Keratinocyte (primary cell): ENCODE measurements around the gene C11orf97. TPM values are rescaled to one million over a fixed set of nuclear protein-coding genes. Genes with fewer than 3 reads are reported as not detected.
A peak's percentile ranks its signal among the peaks of the same experiment; 100 is the strongest.

Source experiments
- DNase-seq: peaks from one replicate; pipeline ENCODE4 v3.0.0-alpha.2; 2011; ENCODE audit warnings: low read depth, missing footprints, low spot score
- FAIRE-seq: peaks from 2 replicates; lab custom pipeline; 2011; peaks lifted over from hg19 to GRCh38; lab: Jason Lieb, UNC
- H2AFZ ChIP-seq: 2 replicates; pipeline ENCODE4 v1.6.0; 2012; ENCODE audit warnings: low read length, control low read depth, inconsistent platforms; ENCODE audit not compliant: control insufficient read depth
- H3K27ac ChIP-seq: 2 replicates; pipeline ENCODE4 v1.5.1; 2011; ENCODE audit warnings: low read length; ENCODE audit not compliant: control insufficient read depth, insufficient read depth
- H3K27me3 ChIP-seq: 3 replicates; pipeline ENCODE4 v1.6.0; 2011; ENCODE audit warnings: low read length; ENCODE audit not compliant: control insufficient read depth, insufficient read depth; ENCODE audit errors: extremely low read depth
- H3K36me3 ChIP-seq, 2 experiments: 2 replicates in 1 of 2; 3 replicates in 1 of 2; pipeline ENCODE4 v1.5.1; 2011; ENCODE audit warnings: low read length in 2 of 2, mild to moderate bottlenecking in 1 of 2; ENCODE audit not compliant: control insufficient read depth in 2 of 2, insufficient read depth in 2 of 2; ENCODE audit errors: extremely low read depth in 1 of 2
- H3K4me1 ChIP-seq: 3 replicates; pipeline ENCODE4 v1.5.1; 2011; ENCODE audit warnings: low read length; ENCODE audit not compliant: control insufficient read depth, insufficient read depth; ENCODE audit errors: extremely low read depth
- H3K4me2 ChIP-seq: 3 replicates; pipeline ENCODE4 v1.6.0; 2011; ENCODE audit warnings: low read depth, low read length; ENCODE audit not compliant: control insufficient read depth, insufficient read depth; ENCODE audit errors: extremely low read depth
- H3K4me3 ChIP-seq, 3 experiments: fragments of 200-600 bp in 1 of 3; sonication (generic) in 1 of 3; 2 replicates in 2 of 3; 3 replicates in 1 of 3; pipeline ENCODE4 v1.5.1; 2011 to 2016; ENCODE audit warnings: low read length in 3 of 3, mild to moderate bottlenecking in 3 of 3, control low read depth in 2 of 3, inconsistent platforms in 1 of 3, low read depth in 1 of 3, mixed read lengths in 1 of 3, mixed run types in 1 of 3, moderate library complexity in 1 of 3; ENCODE audit not compliant: control insufficient read depth in 2 of 3, insufficient read depth in 2 of 3; ENCODE audit errors: extremely low read depth in 1 of 3
- H3K79me2 ChIP-seq: 2 replicates; pipeline ENCODE4 v1.6.0; 2012; ENCODE audit warnings: low read length; ENCODE audit not compliant: control insufficient read depth, insufficient read depth
- H3K9ac ChIP-seq: 3 replicates; pipeline ENCODE4 v1.6.0; 2011; ENCODE audit warnings: low read length; ENCODE audit not compliant: control insufficient read depth, insufficient read depth; ENCODE audit errors: extremely low read depth
- H3K9me1 ChIP-seq: 3 replicates; pipeline ENCODE4 v1.6.0; 2011; ENCODE audit warnings: low read length; ENCODE audit not compliant: control insufficient read depth, insufficient read depth; ENCODE audit errors: extremely low read depth
- H3K9me3 ChIP-seq: 2 replicates; pipeline ENCODE4 v1.5.1; 2012; ENCODE audit warnings: low read depth, low read length; ENCODE audit not compliant: control insufficient read depth
- H4K20me1 ChIP-seq: 3 replicates; pipeline ENCODE4 v1.6.0; 2011; ENCODE audit warnings: low read length; ENCODE audit not compliant: control insufficient read depth, insufficient read depth; ENCODE audit errors: extremely low read depth
- EZH2 ChIP-seq: IDR thresholded peaks from one replicate; pipeline ENCODE4 v1.6.1; 2012; ENCODE audit warnings: inconsistent platforms, mild to moderate bottlenecking, low read length, moderate library complexity
- dilution Hi-C: fragments of 300-500 bp; cut with MboI; formaldehyde crosslinking; loops from one replicate; pipeline ENCODE4 v1.7.0; 2020; ENCODE audit warnings: low sequenced_read_pairs; ENCODE audit not compliant: extremely low pct_ligation_motif_present
- polyA plus RNA-seq, 5 experiments: library from polyadenylated mRNA; depleted of rRNA in 3 of 5; stranded (reverse) in 3 of 5; stranded (forward) in 1 of 5; unstranded in 1 of 5; fragments of >200 nt; gene quantifications; 1 replicate in 1 of 5; 2 replicates in 3 of 5; 3 replicates in 1 of 5; pipeline versions ENCODE4 v1.2.1 to v1.2.3, GENCODE V29; 2011 to 2012; ENCODE audit warnings: missing spikeins in 2 of 5, low read depth in 1 of 5, low replicate concordance in 1 of 5
- TF ChIP-seq, protein P1 (sequence below), 3 experiments: IDR thresholded peaks in 1 of 3; conservative IDR thresholded peaks in 1 of 3; optimal IDR thresholded peaks in 1 of 3; 2 replicates in 2 of 3; 3 replicates in 1 of 3; pipeline versions ENCODE3 to v1.5.1; 2011; ENCODE audit warnings: low read length in 3 of 3, mild to moderate bottlenecking in 3 of 3, moderate library complexity in 2 of 3, control low read depth in 1 of 3, inconsistent platforms in 1 of 3; ENCODE audit not compliant: insufficient read depth in 2 of 3; ENCODE audit errors: extremely low read depth in 1 of 3

C11orf97 gene
- polyA plus RNA-seq, 1 donor (not counting 4 experiments of a cell fraction or from before 2014, with no cell fraction given) = not detected

DNA sequence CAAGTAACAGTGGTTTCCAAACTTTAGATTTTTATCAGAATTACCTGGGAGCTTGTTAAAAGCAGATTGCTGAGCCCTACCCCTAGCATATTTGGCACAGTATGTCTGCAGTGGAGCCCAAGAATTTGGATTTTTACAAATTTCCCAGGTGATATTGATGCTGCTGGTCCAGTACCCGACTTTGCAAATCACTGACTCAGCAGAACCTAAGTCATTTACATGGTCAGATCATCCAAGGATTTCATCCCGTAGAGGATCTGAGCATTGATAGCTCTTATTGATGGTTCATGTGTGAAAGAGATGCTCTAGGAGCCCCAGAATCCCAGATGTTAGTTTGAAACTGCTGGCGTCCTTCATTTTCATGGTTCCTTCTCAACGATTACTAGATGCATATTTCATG, 6.0 kb downstream of the C11orf97 start:
- no peaks in the 10 kb centered on the region for H3K9me3 ChIP-seq
- no peak for TF ChIP-seq EZH2
- TF ChIP-seq, protein P1, sequence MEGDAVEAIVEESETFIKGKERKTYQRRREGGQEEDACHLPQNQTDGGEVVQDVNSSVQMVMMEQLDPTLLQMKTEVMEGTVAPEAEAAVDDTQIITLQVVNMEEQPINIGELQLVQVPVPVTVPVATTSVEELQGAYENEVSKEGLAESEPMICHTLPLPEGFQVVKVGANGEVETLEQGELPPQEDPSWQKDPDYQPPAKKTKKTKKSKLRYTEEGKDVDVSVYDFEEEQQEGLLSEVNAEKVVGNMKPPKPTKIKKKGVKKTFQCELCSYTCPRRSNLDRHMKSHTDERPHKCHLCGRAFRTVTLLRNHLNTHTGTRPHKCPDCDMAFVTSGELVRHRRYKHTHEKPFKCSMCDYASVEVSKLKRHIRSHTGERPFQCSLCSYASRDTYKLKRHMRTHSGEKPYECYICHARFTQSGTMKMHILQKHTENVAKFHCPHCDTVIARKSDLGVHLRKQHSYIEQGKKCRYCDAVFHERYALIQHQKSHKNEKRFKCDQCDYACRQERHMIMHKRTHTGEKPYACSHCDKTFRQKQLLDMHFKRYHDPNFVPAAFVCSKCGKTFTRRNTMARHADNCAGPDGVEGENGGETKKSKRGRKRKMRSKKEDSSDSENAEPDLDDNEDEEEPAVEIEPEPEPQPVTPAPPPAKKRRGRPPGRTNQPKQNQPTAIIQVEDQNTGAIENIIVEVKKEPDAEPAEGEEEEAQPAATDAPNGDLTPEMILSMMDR (optimal IDR thresholded peaks at IDR 0.05 in 1 of 3, IDR thresholded peaks at IDR 0.05 in 1 of 3, conservative IDR thresholded peaks at IDR 0.05 in 1 of 3; ENCODE audit: extremely low read depth in 1 of 3, insufficient read depth in 2 of 3, low read length in 3 of 3) = no peak
- no peaks in the 10 kb centered on the region for H3K36me3 ChIP-seq
- H3K4me2 ChIP-seq = no peak overlapping the region
- dilution Hi-C loops = no loop called here
- DNase-seq (no peak), FAIRE-seq (no peak)
- H3K4me3 ChIP-seq = no peak overlapping the region
- H3K9me1 ChIP-seq = no peaks in the 10 kb centered on the region
- no peaks in the 10 kb centered on the region for H3K79me2 ChIP-seq
- no peak overlapping the region for H3K27ac ChIP-seq
- H3K9ac ChIP-seq = no peak overlapping the region
- no peaks in the 10 kb centered on the region for H3K27me3 ChIP-seq
- no peak overlapping the region for H2AFZ ChIP-seq
- H4K20me1 ChIP-seq = no peaks in the 10 kb centered on the region
- H3K4me1 ChIP-seq = peaks cover 3% of the 10 kb centered on the region

DNA sequence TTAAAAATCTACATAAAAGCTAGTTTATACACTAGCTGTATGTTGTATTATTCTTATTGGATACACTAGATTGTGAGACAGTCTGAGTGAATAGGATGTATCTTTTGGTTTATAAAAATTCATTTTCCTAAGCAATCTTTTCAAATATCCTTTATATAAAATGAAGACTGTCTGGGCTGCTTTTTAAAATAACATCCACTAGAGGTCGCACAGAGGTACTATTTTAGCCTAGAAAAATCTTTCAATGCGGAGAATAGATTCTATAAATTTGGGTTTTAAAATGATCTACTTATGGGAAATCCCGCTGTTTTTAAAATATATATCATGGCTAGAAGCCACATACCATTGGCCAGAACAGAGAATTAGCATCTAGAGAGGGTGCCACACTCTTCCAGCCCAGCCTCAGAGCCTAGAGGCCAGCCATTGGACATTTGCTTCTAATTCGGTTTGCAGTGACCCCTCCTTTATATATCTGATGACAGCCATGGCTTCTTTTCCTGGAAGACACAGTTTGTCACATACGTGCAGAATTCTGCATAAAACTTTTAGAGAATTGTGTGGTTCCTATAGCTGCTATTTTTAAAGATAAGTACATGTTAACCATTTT, 7.3 kb downstream of the C11orf97 start:
- no peak overlapping the region for H3K4me3 ChIP-seq
- no peaks in the 10 kb centered on the region for H3K79me2 ChIP-seq
- no peak overlapping the region for H2AFZ ChIP-seq
- H3K4me2 ChIP-seq = no peak overlapping the region
- dilution Hi-C loops = no loop called here
- TF ChIP-seq, protein P1 (optimal IDR thresholded peaks at IDR 0.05 in 1 of 3, IDR thresholded peaks at IDR 0.05 in 1 of 3, conservative IDR thresholded peaks at IDR 0.05 in 1 of 3; ENCODE audit: extremely low read depth in 1 of 3, insufficient read depth in 2 of 3, low read length in 3 of 3) = peak in 1 of 3 experiments; percentile 32
- TF ChIP-seq EZH2 = no peak
- no peak for DNase-seq
- no peak overlapping the region for H3K9ac ChIP-seq
- FAIRE-seq = no peak
- no peaks in the 10 kb centered on the region for H3K9me1 ChIP-seq
- H3K9me3 ChIP-seq = no peaks in the 10 kb centered on the region
- no peak overlapping the region for H3K27ac ChIP-seq
- H3K4me1 ChIP-seq = peaks cover 5% of the 10 kb centered on the region
- no peaks in the 10 kb centered on the region for H4K20me1 ChIP-seq
- H3K27me3 ChIP-seq = no peaks in the 10 kb centered on the region
- H3K36me3 ChIP-seq = no peaks in the 10 kb centered on the region
